GM18520 (cell line): ENCODE results near the gene TXNDC16.

ENCODE experiments used
- ATAC-seq: cut with Tn5 transposase; IDR thresholded peaks from one replicate; pipeline ENCODE4 v1.9.1; 2021; ENCODE audit not compliant: unreplicated experiment

The TXNDC16 gene

GRCh38 chr14:52397844-52398243, 154.5 kb downstream of the TXNDC16 start:
- ATAC-seq = no peak

GRCh38 chr14:52395728-52396127, 156.6 kb downstream of the TXNDC16 start:
- no peak for ATAC-seq

GRCh38 chr14:52391881-52392615, 160.3 kb downstream of the TXNDC16 start:
- ATAC-seq = no peak
